ENCODE measurements around the gene NPW. TPM values are rescaled to one million over a fixed set of nuclear protein-coding genes. Genes with fewer than 3 reads are reported as not detected.

Gene NPW
- total RNA-seq, 3 donors from 2014 or later: not detected

DNA sequence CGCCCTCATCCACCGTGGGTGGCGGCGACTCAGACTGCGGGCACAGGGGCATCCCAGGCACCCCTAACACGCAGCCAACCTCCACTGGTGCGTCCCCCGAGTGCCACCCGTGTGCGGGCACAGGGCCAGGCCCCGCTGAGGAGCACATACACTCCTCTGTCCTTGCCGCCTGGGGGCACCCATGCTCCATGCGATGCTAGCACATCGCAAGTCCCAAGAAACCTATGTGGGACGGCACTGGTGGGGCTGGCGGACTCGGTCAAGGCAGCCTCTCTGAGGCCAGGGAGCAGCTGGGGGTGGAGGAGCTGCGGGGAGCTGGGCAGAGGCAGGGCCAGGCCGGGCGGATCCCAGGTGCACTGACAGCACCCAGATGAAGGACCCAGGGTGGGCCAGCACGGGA is 13.9 kb upstream of the NPW start:
- Histone ChIP-seq H3K9me3 (no peaks in the 10 kb centered on the region), H3K36me3 (peaks cover 12% of the 10 kb centered on the region), H3K4me3 (no peak overlapping the region), H3K4me1 (peaks cover 13 to 30% of the 10 kb centered on the region in 2 donors), H3K27me3 (no peaks in the 10 kb centered on the region), H3K27ac (no peak overlapping the region)
- no peak for DNase-seq (ENCODE audit: low spot score in 2 of 2)
- intact Hi-C loops (cut with DNase I; ENCODE audit: low total_unique reads): loop anchor here (5.0 kb wide), 1 partner anchor 1798 kb away; no protein-coding TSS in a partner anchor
- no peak for TF ChIP-seq POLR2A (IDR thresholded peaks at IDR 0.05)
- no peak for TF ChIP-seq POLR2AphosphoS5 (IDR thresholded peaks at IDR 0.05)
- TF ChIP-seq, protein P1, sequence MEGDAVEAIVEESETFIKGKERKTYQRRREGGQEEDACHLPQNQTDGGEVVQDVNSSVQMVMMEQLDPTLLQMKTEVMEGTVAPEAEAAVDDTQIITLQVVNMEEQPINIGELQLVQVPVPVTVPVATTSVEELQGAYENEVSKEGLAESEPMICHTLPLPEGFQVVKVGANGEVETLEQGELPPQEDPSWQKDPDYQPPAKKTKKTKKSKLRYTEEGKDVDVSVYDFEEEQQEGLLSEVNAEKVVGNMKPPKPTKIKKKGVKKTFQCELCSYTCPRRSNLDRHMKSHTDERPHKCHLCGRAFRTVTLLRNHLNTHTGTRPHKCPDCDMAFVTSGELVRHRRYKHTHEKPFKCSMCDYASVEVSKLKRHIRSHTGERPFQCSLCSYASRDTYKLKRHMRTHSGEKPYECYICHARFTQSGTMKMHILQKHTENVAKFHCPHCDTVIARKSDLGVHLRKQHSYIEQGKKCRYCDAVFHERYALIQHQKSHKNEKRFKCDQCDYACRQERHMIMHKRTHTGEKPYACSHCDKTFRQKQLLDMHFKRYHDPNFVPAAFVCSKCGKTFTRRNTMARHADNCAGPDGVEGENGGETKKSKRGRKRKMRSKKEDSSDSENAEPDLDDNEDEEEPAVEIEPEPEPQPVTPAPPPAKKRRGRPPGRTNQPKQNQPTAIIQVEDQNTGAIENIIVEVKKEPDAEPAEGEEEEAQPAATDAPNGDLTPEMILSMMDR (IDR thresholded peaks at IDR 0.05): no peak

DNA sequence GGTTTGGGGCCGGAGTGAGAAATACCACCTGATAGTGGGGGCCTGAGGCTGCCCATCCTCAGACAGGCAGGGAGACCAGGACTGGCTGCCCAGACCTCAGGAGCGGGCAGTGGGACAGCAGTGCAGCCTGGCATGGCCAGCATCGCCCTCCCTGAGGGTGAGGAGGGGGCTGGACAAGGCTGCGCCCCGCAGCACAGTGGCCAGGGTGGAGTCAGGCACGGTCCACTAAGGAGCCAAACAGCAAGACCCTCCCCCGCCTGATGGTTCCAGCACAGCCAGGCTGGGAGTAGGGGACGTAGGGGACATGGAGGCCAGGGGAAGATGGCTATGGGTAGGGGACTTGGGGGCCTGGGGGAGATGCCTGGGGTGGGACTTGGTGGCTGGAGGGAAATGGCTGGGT is 13.3 kb upstream of the NPW start:
- H3K27me3 ChIP-seq: no peaks in the 10 kb centered on the region
- no peak overlapping the region for H3K27ac ChIP-seq
- peaks cover 12% of the 10 kb centered on the region for H3K36me3 ChIP-seq
- TF ChIP-seq POLR2A (IDR thresholded peaks at IDR 0.05): no peak
- no peak for TF ChIP-seq POLR2AphosphoS5 (IDR thresholded peaks at IDR 0.05)
- TF ChIP-seq, protein P1 (IDR thresholded peaks at IDR 0.05): no peak
- DNase-seq (ENCODE audit: low spot score in 2 of 2): no peak
- H3K4me1 ChIP-seq: peaks cover 13 to 30% of the 10 kb centered on the region in 2 donors
- intact Hi-C loops (cut with DNase I; ENCODE audit: low total_unique reads): loop anchor here (5.0 kb wide), 1 partner anchor 1799 kb away; no protein-coding TSS in a partner anchor
- H3K9me3 ChIP-seq: no peaks in the 10 kb centered on the region
- no peak overlapping the region for H3K4me3 ChIP-seq

DNA sequence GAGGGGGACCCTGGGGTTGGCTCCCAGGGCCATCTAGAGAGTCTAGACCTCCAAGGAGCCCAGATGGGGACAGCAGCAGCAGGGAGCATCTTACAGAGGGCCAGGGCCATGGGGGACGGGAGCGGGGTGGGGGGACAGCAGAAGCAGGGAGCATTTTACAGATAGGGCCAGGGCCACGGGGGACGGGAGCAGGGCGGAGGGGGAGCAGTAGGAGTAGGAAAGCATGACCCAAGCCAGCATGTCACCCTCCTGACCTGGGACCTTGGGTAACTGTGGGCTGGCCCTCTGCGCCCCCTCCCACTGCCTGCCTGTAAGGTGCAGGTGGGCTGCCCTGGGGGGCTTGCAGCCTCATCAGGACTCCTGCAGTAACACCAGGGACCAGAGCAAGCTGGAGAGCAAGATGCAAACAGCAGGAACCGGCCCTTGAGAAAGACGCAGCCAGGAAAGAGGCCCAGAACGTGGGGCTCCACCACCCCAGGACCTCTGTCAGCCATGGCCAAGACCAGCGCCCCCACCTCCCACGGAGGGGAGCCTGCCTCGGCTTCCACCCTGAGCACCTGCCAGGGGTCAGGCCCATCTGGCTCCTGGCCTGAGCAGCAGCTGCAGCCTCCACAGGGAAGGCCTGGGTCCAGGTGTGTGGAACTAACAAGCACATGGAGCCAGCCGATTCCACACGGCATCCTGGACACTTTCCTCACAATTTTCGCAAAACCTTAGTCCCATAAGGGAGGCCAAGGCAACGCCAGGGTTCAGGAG is 12.3 kb upstream of the NPW start:
- no peak for DNase-seq (ENCODE audit: low spot score in 2 of 2)
- Histone ChIP-seq H3K27me3 (no peaks in the 10 kb centered on the region), H3K27ac (peak overlapping the region; percentile 59 to 92), H3K4me3 (peak overlapping the region in 1 of 3 donors; percentile 87), H3K36me3 (peaks cover 4% of the 10 kb centered on the region), H3K4me1 (peaks cover 13 to 30% of the 10 kb centered on the region in 2 donors), H3K9me3 (no peaks in the 10 kb centered on the region)
- TF ChIP-seq, protein P1 (IDR thresholded peaks at IDR 0.05): no peak
- TF ChIP-seq POLR2A (IDR thresholded peaks at IDR 0.05) (no peak), POLR2AphosphoS5 (IDR thresholded peaks at IDR 0.05) (no peak)
- intact Hi-C loops (cut with DNase I; ENCODE audit: low total_unique reads): loop anchor here (5.0 kb wide), 1 partner anchor 1800 kb away; no protein-coding TSS in a partner anchor

DNA sequence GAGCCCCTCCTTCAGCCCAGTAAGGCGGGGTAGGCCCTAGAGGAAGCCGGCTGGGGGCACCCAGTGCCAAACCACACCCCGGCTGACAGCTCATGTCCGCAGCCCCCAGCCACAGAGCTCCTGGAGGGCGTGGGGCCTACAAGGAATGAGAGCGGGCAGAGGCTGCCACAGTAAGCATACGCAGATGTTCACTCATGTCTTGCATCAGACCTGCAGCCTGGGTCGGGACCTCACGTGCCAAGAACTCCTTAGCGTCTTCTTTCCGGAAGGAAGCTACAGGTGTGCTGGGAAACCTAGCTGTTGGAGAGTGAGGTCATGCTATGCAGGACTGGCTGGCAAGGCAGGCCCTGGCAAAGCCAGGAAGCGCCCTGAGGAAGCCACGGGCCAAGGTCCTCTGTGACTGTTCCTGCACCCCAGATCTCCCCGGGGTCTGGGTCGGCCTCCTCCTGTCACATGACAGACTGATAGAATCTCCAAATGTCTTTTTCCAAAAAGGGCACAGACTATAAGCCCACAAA is 11.5 kb upstream of the NPW start:
- Histone ChIP-seq H3K27me3 (no peaks in the 10 kb centered on the region), H3K4me1 (peaks cover 13 to 30% of the 10 kb centered on the region in 2 donors), H3K4me3 (peak overlapping the region; percentile 87 to 96 (median 87)), H3K36me3 (no peaks in the 10 kb centered on the region), H3K27ac (peak overlapping the region; percentile 59 to 92), H3K9me3 (no peaks in the 10 kb centered on the region)
- TF ChIP-seq, protein P1 (IDR thresholded peaks at IDR 0.05): no peak
- TF ChIP-seq POLR2AphosphoS5 (IDR thresholded peaks at IDR 0.05): peak; percentile 26 to 55 (median 53)
- DNase-seq (ENCODE audit: low spot score in 2 of 2): peak in 1 of 2 donors; percentile 75
- intact Hi-C loops (cut with DNase I; ENCODE audit: low total_unique reads): loop anchor here (5.0 kb wide), 1 partner anchor 1801 kb away; no protein-coding TSS in a partner anchor

DNA sequence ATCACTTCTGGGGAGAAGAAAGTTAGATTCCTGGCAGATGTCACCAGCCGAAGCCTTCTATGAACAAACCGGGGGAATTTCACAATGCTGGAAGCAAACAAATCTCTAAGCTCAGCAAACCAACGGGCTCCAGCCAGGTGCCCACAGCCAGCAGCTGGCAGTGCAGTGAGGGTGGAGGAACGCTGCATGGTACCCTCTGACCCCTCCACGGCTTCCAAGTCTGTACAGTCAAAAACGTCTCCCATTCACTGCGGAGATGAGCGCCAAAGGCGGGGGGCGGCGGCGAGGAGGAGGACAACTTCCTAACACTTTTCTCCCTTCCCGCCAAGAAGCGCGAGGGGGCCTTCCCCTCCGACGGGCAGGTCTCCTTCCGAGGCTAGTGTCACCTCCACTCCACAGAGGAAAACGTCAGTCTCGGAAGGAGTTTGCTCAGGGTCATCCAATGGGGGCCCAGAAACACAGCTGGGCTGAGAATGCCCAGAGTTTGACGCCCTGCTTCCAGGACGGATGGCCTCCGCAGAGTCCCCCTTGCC is 10.9 kb upstream of the NPW start:
- TF ChIP-seq, protein P1 (IDR thresholded peaks at IDR 0.05): no peak
- TF ChIP-seq POLR2A (IDR thresholded peaks at IDR 0.05) (no peak), POLR2AphosphoS5 (IDR thresholded peaks at IDR 0.05) (no peak)
- Histone ChIP-seq H3K4me3 (peak overlapping the region; percentile 87 to 96 (median 87)), H3K27ac (peak overlapping the region; percentile 92 to 97), H3K27me3 (no peaks in the 10 kb centered on the region), H3K9me3 (no peaks in the 10 kb centered on the region), H3K4me1 (peaks cover 13 to 30% of the 10 kb centered on the region in 2 donors), H3K36me3 (no peaks in the 10 kb centered on the region)
- no peak for DNase-seq (ENCODE audit: low spot score in 2 of 2)
- intact Hi-C loops (cut with DNase I; ENCODE audit: low total_unique reads): loop anchor here (5.0 kb wide), 1 partner anchor 1801 kb away; no protein-coding TSS in a partner anchor

Data from breast epithelium (tissue), 4 donors.